Testis (tissue), 2 donors: ENCODE data around the gene XXYLT1.

Experiments
- POLR2A ChIP-seq: fragments of 450-650 bp; IDR thresholded peaks from one replicate; pipeline ENCODE4 v1.6.1; 2017; ENCODE audit warnings: antibody characterized with exemption, mild to moderate bottlenecking, moderate library complexity
- TF ChIP-seq, protein P1 (sequence below), 3 experiments: fragments of 450-650 bp in 2 of 3; fragments of 200-600 bp in 1 of 3; sonication (generic) in 1 of 3; IDR thresholded peaks; one replicate each; pipeline ENCODE4 v1.5.1; 2016 to 2019; ENCODE audit warnings: antibody characterized with exemption in 3 of 3, mild to moderate bottlenecking in 2 of 3, moderate library complexity in 1 of 3

GRCh38 chr3:195093731-195094130, 177.2 kb downstream of the XXYLT1 start:
- TF ChIP-seq, protein P1, sequence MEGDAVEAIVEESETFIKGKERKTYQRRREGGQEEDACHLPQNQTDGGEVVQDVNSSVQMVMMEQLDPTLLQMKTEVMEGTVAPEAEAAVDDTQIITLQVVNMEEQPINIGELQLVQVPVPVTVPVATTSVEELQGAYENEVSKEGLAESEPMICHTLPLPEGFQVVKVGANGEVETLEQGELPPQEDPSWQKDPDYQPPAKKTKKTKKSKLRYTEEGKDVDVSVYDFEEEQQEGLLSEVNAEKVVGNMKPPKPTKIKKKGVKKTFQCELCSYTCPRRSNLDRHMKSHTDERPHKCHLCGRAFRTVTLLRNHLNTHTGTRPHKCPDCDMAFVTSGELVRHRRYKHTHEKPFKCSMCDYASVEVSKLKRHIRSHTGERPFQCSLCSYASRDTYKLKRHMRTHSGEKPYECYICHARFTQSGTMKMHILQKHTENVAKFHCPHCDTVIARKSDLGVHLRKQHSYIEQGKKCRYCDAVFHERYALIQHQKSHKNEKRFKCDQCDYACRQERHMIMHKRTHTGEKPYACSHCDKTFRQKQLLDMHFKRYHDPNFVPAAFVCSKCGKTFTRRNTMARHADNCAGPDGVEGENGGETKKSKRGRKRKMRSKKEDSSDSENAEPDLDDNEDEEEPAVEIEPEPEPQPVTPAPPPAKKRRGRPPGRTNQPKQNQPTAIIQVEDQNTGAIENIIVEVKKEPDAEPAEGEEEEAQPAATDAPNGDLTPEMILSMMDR (IDR thresholded peaks at IDR 0.05) = no peak
- no peak for TF ChIP-seq POLR2A
